ENCODE results near the gene HDAC11.
"Not testable (repeated sequence)": the region's sequence is repeated elsewhere in the genome, so short reads cannot be mapped to it uniquely, and the experiment has no call there.

Gene HDAC11

GRCh38 chr3:13493867-13494441, 13.8 kb downstream of the HDAC11 start:
- no peak for DNase-seq

GRCh38 chr3:13494463-13495350, 14.6 kb downstream of the HDAC11 start:
- DNase-seq = peak; percentile 11 to 15

- DNase-seq = no peak
Observed at GRCh38 chr3:13495351-13495813, 15.3 kb downstream of the HDAC11 start.

GRCh38 chr3:13495921-13496723, 16.0 kb downstream of the HDAC11 start:
- DNase-seq = peak; percentile 76 to 78

GRCh38 chr3:13496879-13497278, 16.8 kb downstream of the HDAC11 start:
- DNase-seq = no peak

GRCh38 chr3:13497386-13497785, 17.3 kb downstream of the HDAC11 start:
- peak in 1 of 2 experiments; percentile 14 for DNase-seq

GRCh38 chr3:13498354-13499060, 18.4 kb downstream of the HDAC11 start:
- no peak for DNase-seq

- DNase-seq = not testable (repeated sequence)
Observed at GRCh38 chr3:13499246-13499645, 19.1 kb downstream of the HDAC11 start.

GRCh38 chr3:13500133-13500885, 20.2 kb downstream of the HDAC11 start:
- peak in 1 of 2 experiments; percentile 25 for DNase-seq

GRCh38 chr3:13501056-13501455, 20.9 kb downstream of the HDAC11 start:
- DNase-seq = no peak

GRCh38 chr3:13501521-13501920, 21.4 kb downstream of the HDAC11 start:
- no peak for DNase-seq

GRCh38 chr3:13501958-13502790, 22.1 kb downstream of the HDAC11 start:
- DNase-seq = no peak

GRCh38 chr3:13502791-13503060, 22.6 kb downstream of the HDAC11 start:
- no peak for DNase-seq

GRCh38 chr3:13504161-13504831, 24.2 kb downstream of the HDAC11 start:
- DNase-seq = no peak

GRCh38 chr3:13505147-13506130, 25.3 kb downstream of the HDAC11 start:
- no peak for DNase-seq

- no peak for DNase-seq
Observed at GRCh38 chr3:13506239-13506638, 26.1 kb downstream of the HDAC11 start.

- no peak for DNase-seq
Observed at GRCh38 chr3:13506680-13507079, 26.6 kb downstream of the HDAC11 start.

GRCh38 chr3:13507247-13507569, 27.1 kb downstream of the HDAC11 start:
- no peak for DNase-seq

- DNase-seq = no peak
Observed at GRCh38 chr3:13507570-13508339, 27.6 kb downstream of the HDAC11 start.
